WTC11 (cell line): ENCODE results near the gene STK11. TPM values are rescaled to one million over a fixed set of nuclear protein-coding genes. Genes with fewer than 3 reads are reported as not detected.

Experiments
- ATAC-seq: fragments of 200-7000 bp; cut with Tn5 transposase; 2 replicates; pipeline ENCODE4 v1.10.0; 2021; ENCODE audit warnings: mild to moderate bottlenecking, moderate library complexity
- CTCF ChIA-PET: fragments of 300-600 bp; sonication (Branson Sonifier 250); formaldehyde crosslinking; loops from one replicate; lab custom pipeline; 2021; ENCODE audit warnings: antibody characterized with exemption; lab: Charles Lee
- POLR2A ChIA-PET: fragments of 350-600 bp; sonication (Branson Sonifier 250); formaldehyde crosslinking; loops from one replicate; lab custom pipeline; 2021; ENCODE audit warnings: antibody characterized with exemption; lab: Charles Lee
- DNase-seq: peaks from one replicate; pipeline ENCODE4 v3.0.0; 2021; ENCODE audit warnings: low spot score
- H3K27ac Mint-ChIP-seq: 2 replicates; pipeline ENCODE4 v1.8.0; 2021; ENCODE audit warnings: mixed read lengths
- H3K27me3 Mint-ChIP-seq: 2 replicates; pipeline ENCODE4 v1.8.0; 2021; ENCODE audit warnings: low read depth, mild to moderate bottlenecking, moderate library complexity, mixed read lengths
- H3K36me3 Mint-ChIP-seq: 2 replicates; pipeline ENCODE4 v1.8.0; 2021; ENCODE audit warnings: mixed read lengths
- H3K4me1 Mint-ChIP-seq: 2 replicates; pipeline ENCODE4 v1.8.0; 2022; ENCODE audit warnings: mixed read lengths
- H3K4me3 Mint-ChIP-seq: 2 replicates; pipeline ENCODE4 v1.8.0; 2021; ENCODE audit warnings: mild to moderate bottlenecking, moderate library complexity, mixed read lengths
- H3K9me3 Mint-ChIP-seq: 2 replicates; pipeline ENCODE4 v1.8.0; 2021; ENCODE audit warnings: mixed read lengths
- ATF1 ChIP-seq: sonication (generic); formaldehyde crosslinking; IDR thresholded peaks from 2 replicates; pipeline ENCODE4 v1.8.1; 2023; ENCODE audit warnings: mild to moderate bottlenecking, moderate library complexity, missing genetic modification reagents
- ELF4 ChIP-seq: sonication (generic); formaldehyde crosslinking; IDR thresholded peaks from 2 replicates; pipeline ENCODE4 v1.8.1; 2022; ENCODE audit warnings: low read depth, mild to moderate bottlenecking, moderate library complexity, missing genetic modification reagents
- ESRRA ChIP-seq: sonication (generic); formaldehyde crosslinking; IDR thresholded peaks from 2 replicates; pipeline ENCODE4 v1.8.1; 2022; ENCODE audit warnings: mild to moderate bottlenecking, missing genetic modification reagents, borderline replicate concordance
- FOXK1 ChIP-seq: sonication (generic); formaldehyde crosslinking; IDR thresholded peaks from 2 replicates; pipeline ENCODE4 v1.8.0; 2022; ENCODE audit warnings: mild to moderate bottlenecking, moderate library complexity, missing genetic modification reagents
- GABPB1 ChIP-seq: sonication (generic); formaldehyde crosslinking; IDR thresholded peaks from 2 replicates; pipeline ENCODE4 v1.8.1; 2023; ENCODE audit warnings: mild to moderate bottlenecking, missing genetic modification reagents
- GRHL2 ChIP-seq: fragments of 250-450 bp; sonication (Bioruptor Pico); IDR thresholded peaks from 2 replicates; pipeline ENCODE4 v1.8.0; 2022; ENCODE audit warnings: mild to moderate bottlenecking, moderate library complexity; ENCODE audit not compliant: insufficient replicate concordance, severe bottlenecking
- GTF2I ChIP-seq: fragments of 250-450 bp; sonication (Bioruptor Pico); conservative IDR thresholded peaks from 2 replicates; pipeline ENCODE4 v1.4.0; 2021; ENCODE audit warnings: mild to moderate bottlenecking
- IRF2 ChIP-seq: sonication (generic); formaldehyde crosslinking; IDR thresholded peaks from 2 replicates; pipeline ENCODE4 v1.8.0; 2022; ENCODE audit warnings: low read depth, missing genetic modification reagents, borderline replicate concordance
- JUN ChIP-seq: sonication (generic); formaldehyde crosslinking; IDR thresholded peaks from 2 replicates; pipeline ENCODE4 v1.8.0; 2023; ENCODE audit warnings: mild to moderate bottlenecking, missing genetic modification reagents
- MXD4 ChIP-seq: fragments of 250-450 bp; sonication (Bioruptor Pico); IDR thresholded peaks from 2 replicates; pipeline ENCODE4 v1.8.0; 2021; ENCODE audit warnings: mild to moderate bottlenecking, moderate library complexity, borderline replicate concordance
- NR1H2 ChIP-seq: sonication (generic); formaldehyde crosslinking; IDR thresholded peaks from 2 replicates; pipeline ENCODE4 v1.9.0; 2021; ENCODE audit warnings: mild to moderate bottlenecking, moderate library complexity, missing genetic modification reagents
- OVOL2 ChIP-seq: fragments of 250-450 bp; sonication (Bioruptor Pico); IDR thresholded peaks from 2 replicates; pipeline ENCODE4 v1.9.0; 2021; ENCODE audit warnings: mild to moderate bottlenecking, borderline replicate concordance
- RORB ChIP-seq: fragments of 250-450 bp; sonication (Bioruptor Pico); IDR thresholded peaks from 2 replicates; pipeline ENCODE4 v1.9.0; 2021; ENCODE audit warnings: mild to moderate bottlenecking
- SOX15 ChIP-seq: fragments of 250-450 bp; sonication (Bioruptor Pico); IDR thresholded peaks from 2 replicates; pipeline ENCODE4 v1.9.0; 2021; ENCODE audit warnings: mild to moderate bottlenecking
- SP1 ChIP-seq: sonication (generic); formaldehyde crosslinking; conservative IDR thresholded peaks from 2 replicates; pipeline ENCODE4 v1.8.1; 2022; ENCODE audit warnings: missing genetic modification reagents
- TEAD1 ChIP-seq: sonication (generic); formaldehyde crosslinking; IDR thresholded peaks from 2 replicates; pipeline ENCODE4 v1.8.0; 2022; ENCODE audit warnings: mild to moderate bottlenecking, missing genetic modification reagents
- TEAD4 ChIP-seq: sonication (generic); formaldehyde crosslinking; IDR thresholded peaks from 2 replicates; pipeline ENCODE4 v1.8.0; 2022; ENCODE audit warnings: mild to moderate bottlenecking, missing genetic modification reagents
- ZNF219 ChIP-seq: sonication (generic); formaldehyde crosslinking; IDR thresholded peaks from 2 replicates; pipeline ENCODE4 v1.8.0; 2023; ENCODE audit warnings: missing genetic modification reagents, mild to moderate bottlenecking, borderline replicate concordance
- total RNA-seq: library from RNA; stranded (reverse); gene quantifications from 3 replicates; pipeline ENCODE4 v1.2.3, GENCODE V29; 2021
- TF ChIP-seq, protein P1 (sequence below): fragments of 200-600 bp; IDR thresholded peaks from 2 replicates; pipeline ENCODE4 v1.8.0; 2022; ENCODE audit warnings: antibody characterized with exemption
- TF ChIP-seq, protein P2 (sequence below): sonication (generic); formaldehyde crosslinking; IDR thresholded peaks from 2 replicates; pipeline ENCODE4 v1.8.0; 2023; ENCODE audit warnings: missing genetic modification reagents, mild to moderate bottlenecking, borderline replicate concordance
- TF ChIP-seq, protein P3 (sequence below): sonication (generic); formaldehyde crosslinking; IDR thresholded peaks from 2 replicates; pipeline ENCODE4 v1.8.0; 2023; ENCODE audit warnings: missing genetic modification reagents
- TF ChIP-seq, protein P4 (sequence below): fragments of 250-450 bp; sonication (Bioruptor Pico); IDR thresholded peaks from 2 replicates; pipeline ENCODE4 v1.8.0; 2021; ENCODE audit warnings: mild to moderate bottlenecking
- TF ChIP-seq, protein P5 (sequence below): sonication (generic); formaldehyde crosslinking; IDR thresholded peaks from 2 replicates; pipeline ENCODE4 v1.8.1; 2023; ENCODE audit warnings: mild to moderate bottlenecking, missing genetic modification reagents, moderate library complexity
- TF ChIP-seq, protein P6 (sequence below): sonication (generic); formaldehyde crosslinking; IDR thresholded peaks from 2 replicates; pipeline ENCODE4 v1.8.1; 2023; ENCODE audit warnings: mild to moderate bottlenecking, missing genetic modification reagents, moderate library complexity
- TF ChIP-seq, protein P7 (sequence below): sonication (generic); formaldehyde crosslinking; IDR thresholded peaks from 2 replicates; pipeline ENCODE4 v1.8.0; 2022; ENCODE audit warnings: mild to moderate bottlenecking, missing genetic modification reagents

STK11 gene
- total RNA-seq, 1 experiment from 2014 or later, result 112 TPM

DNA sequence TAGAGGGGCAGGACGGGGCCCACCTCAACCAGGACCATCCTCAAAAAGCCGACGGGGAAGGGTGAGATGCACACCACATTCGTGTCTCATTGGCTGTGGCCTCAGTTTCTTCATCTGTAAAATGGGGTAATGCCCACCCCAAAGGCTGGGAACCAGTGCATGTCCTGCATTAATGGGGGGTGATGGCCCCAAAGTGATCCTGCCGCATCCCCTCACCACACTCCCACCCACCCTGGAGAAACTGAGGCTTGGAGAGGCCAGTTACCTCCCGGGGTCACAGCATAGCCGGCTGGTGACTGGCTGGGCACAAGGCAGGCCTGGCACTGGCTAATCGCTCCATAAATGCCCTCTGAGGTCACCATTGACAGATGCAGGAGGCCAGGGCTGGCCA is 42.2 kb downstream of the STK11 start:
- Mint-ChIP-seq H3K36me3 (peaks cover 5% of the 10 kb centered on the region; the same call in 1 of the 2 replicates), H3K4me3 (no peak overlapping the region)

DNA sequence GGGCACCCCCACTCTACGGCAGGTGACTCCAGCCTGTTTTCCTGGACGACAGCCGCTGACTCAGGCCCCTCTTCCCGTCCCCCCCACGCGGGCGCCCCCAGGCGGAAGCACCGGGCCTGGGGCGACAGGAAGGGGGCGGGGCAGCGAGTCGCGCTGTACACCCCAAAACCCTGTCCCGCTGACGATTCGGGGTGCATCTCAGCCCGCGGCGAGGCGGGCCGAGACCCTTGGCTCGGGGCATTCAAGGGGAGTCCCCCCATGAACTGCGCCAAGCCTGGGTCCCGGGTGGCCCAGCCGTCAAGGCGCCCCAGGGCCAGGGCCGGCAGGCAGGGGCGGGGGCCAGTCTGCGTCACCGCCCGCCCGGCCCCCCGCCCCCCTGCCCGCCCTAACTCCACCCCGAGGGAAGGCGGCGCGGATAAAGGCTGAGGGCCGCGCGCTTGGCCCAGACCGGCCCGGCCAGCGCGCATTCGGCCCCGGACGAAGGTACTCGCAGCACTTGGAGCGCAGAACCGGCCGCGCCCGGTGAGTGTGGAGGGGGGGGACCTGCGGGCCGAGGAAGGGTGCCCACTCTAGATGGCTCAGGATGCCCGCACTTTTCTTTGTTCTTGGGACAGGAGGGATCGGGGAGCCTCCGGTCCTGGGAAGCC is 42.7 kb downstream of the STK11 start, which contains the start of gene MIDN:
TSS of gene MIDN (plus strand) at position 445 of the 647 bp plus-strand sequence. CDS start 1,714 bp downstream, outside the sequence.
- no peaks in the 10 kb centered on the region for H3K9me3 Mint-ChIP-seq
- peaks cover 9% of the 10 kb centered on the region for H3K4me1 Mint-ChIP-seq
- DNase-seq (peak; percentile 71), ATAC-seq (peak; percentile 30)
- peak within 1 kb of the TSS; percentile 74; the same call in 1 of the 2 replicates for H3K27ac Mint-ChIP-seq
- H3K36me3 Mint-ChIP-seq, result peaks cover 5% of the 10 kb centered on the region; the same call in 1 of the 2 replicates
- H3K27me3 Mint-ChIP-seq, result no peaks in the 10 kb centered on the region
- ChIA-PET POLR2A (no interaction called here), CTCF (interaction anchor here (0.6 to 1.5 kb wide), 3 partner anchors 13 to 20 kb away, joined by 3 to 4 read pairs (median 3); no protein-coding TSS in a partner anchor)
- H3K4me3 Mint-ChIP-seq, result peak within 1 kb of the TSS; percentile 72
- TF ChIP-seq, protein P1, sequence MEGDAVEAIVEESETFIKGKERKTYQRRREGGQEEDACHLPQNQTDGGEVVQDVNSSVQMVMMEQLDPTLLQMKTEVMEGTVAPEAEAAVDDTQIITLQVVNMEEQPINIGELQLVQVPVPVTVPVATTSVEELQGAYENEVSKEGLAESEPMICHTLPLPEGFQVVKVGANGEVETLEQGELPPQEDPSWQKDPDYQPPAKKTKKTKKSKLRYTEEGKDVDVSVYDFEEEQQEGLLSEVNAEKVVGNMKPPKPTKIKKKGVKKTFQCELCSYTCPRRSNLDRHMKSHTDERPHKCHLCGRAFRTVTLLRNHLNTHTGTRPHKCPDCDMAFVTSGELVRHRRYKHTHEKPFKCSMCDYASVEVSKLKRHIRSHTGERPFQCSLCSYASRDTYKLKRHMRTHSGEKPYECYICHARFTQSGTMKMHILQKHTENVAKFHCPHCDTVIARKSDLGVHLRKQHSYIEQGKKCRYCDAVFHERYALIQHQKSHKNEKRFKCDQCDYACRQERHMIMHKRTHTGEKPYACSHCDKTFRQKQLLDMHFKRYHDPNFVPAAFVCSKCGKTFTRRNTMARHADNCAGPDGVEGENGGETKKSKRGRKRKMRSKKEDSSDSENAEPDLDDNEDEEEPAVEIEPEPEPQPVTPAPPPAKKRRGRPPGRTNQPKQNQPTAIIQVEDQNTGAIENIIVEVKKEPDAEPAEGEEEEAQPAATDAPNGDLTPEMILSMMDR, result no peak
- no peak for TF ChIP-seq TEAD4 (CRISPR knock-in tag)
- TF ChIP-seq, protein P2, sequence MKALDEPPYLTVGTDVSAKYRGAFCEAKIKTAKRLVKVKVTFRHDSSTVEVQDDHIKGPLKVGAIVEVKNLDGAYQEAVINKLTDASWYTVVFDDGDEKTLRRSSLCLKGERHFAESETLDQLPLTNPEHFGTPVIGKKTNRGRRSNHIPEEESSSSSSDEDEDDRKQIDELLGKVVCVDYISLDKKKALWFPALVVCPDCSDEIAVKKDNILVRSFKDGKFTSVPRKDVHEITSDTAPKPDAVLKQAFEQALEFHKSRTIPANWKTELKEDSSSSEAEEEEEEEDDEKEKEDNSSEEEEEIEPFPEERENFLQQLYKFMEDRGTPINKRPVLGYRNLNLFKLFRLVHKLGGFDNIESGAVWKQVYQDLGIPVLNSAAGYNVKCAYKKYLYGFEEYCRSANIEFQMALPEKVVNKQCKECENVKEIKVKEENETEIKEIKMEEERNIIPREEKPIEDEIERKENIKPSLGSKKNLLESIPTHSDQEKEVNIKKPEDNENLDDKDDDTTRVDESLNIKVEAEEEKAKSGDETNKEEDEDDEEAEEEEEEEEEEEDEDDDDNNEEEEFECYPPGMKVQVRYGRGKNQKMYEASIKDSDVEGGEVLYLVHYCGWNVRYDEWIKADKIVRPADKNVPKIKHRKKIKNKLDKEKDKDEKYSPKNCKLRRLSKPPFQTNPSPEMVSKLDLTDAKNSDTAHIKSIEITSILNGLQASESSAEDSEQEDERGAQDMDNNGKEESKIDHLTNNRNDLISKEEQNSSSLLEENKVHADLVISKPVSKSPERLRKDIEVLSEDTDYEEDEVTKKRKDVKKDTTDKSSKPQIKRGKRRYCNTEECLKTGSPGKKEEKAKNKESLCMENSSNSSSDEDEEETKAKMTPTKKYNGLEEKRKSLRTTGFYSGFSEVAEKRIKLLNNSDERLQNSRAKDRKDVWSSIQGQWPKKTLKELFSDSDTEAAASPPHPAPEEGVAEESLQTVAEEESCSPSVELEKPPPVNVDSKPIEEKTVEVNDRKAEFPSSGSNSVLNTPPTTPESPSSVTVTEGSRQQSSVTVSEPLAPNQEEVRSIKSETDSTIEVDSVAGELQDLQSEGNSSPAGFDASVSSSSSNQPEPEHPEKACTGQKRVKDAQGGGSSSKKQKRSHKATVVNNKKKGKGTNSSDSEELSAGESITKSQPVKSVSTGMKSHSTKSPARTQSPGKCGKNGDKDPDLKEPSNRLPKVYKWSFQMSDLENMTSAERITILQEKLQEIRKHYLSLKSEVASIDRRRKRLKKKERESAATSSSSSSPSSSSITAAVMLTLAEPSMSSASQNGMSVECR, result peak; percentile 46; the same call in 1 of the 2 replicates
- no peak for TF ChIP-seq JUN
- 0 out of 2 replicates have a peak, but pooled peaks have one; percentile 24 for TF ChIP-seq ESRRA
- no peak for TF ChIP-seq GRHL2
- TF ChIP-seq ELF4, result no peak
- no peak for TF ChIP-seq NR1H2
- no peak for TF ChIP-seq OVOL2 (CRISPR knock-in tag)
- no peak for TF ChIP-seq ZNF219
- no peak for TF ChIP-seq ATF1 (CRISPR knock-in tag)
- TF ChIP-seq MXD4 (CRISPR knock-in tag), result no peak
- TF ChIP-seq, protein P3, sequence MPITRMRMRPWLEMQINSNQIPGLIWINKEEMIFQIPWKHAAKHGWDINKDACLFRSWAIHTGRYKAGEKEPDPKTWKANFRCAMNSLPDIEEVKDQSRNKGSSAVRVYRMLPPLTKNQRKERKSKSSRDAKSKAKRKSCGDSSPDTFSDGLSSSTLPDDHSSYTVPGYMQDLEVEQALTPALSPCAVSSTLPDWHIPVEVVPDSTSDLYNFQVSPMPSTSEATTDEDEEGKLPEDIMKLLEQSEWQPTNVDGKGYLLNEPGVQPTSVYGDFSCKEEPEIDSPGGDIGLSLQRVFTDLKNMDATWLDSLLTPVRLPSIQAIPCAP, result no peak
- TF ChIP-seq, protein P4, sequence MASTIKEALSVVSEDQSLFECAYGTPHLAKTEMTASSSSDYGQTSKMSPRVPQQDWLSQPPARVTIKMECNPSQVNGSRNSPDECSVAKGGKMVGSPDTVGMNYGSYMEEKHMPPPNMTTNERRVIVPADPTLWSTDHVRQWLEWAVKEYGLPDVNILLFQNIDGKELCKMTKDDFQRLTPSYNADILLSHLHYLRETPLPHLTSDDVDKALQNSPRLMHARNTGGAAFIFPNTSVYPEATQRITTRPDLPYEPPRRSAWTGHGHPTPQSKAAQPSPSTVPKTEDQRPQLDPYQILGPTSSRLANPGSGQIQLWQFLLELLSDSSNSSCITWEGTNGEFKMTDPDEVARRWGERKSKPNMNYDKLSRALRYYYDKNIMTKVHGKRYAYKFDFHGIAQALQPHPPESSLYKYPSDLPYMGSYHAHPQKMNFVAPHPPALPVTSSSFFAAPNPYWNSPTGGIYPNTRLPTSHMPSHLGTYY, result no peak
- TF ChIP-seq, protein P5, sequence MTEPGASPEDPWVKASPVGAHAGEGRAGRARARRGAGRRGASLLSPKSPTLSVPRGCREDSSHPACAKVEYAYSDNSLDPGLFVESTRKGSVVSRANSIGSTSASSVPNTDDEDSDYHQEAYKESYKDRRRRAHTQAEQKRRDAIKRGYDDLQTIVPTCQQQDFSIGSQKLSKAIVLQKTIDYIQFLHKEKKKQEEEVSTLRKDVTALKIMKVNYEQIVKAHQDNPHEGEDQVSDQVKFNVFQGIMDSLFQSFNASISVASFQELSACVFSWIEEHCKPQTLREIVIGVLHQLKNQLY (CRISPR knock-in tag), result no peak
- TF ChIP-seq SP1 (CRISPR knock-in tag), result peak; percentile 73
- no peak for TF ChIP-seq IRF2 (CRISPR knock-in tag)
- no peak for TF ChIP-seq TEAD1 (CRISPR knock-in tag)
- TF ChIP-seq, protein P6, sequence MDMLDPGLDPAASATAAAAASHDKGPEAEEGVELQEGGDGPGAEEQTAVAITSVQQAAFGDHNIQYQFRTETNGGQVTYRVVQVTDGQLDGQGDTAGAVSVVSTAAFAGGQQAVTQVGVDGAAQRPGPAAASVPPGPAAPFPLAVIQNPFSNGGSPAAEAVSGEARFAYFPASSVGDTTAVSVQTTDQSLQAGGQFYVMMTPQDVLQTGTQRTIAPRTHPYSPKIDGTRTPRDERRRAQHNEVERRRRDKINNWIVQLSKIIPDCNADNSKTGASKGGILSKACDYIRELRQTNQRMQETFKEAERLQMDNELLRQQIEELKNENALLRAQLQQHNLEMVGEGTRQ (CRISPR knock-in tag), result no peak
- no peak for TF ChIP-seq GTF2I (CRISPR knock-in tag)
- TF ChIP-seq GABPB1 (CRISPR knock-in tag), result 0 out of 2 replicates have a peak, but pooled peaks have one; percentile 14
- no peak for TF ChIP-seq RORB (CRISPR knock-in tag)
- TF ChIP-seq SOX15, result no peak

More for the DNA sequence above, 42.2 kb downstream of the STK11 start:
- Mint-ChIP-seq H3K27me3 (no peaks in the 10 kb centered on the region), H3K4me1 (peaks cover 9% of the 10 kb centered on the region), H3K9me3 (no peaks in the 10 kb centered on the region), H3K27ac (no peak overlapping the region)
- ChIA-PET CTCF (interaction anchor here (1.5 to 9.7 kb wide), 2 partner anchors 14 to 21 kb away, joined by 3 to 648 read pairs; partner anchors contain the start of gene CIRBP), POLR2A (no interaction called here)
- TF ChIP-seq FOXK1, result no peak
- TF ChIP-seq, protein P7, sequence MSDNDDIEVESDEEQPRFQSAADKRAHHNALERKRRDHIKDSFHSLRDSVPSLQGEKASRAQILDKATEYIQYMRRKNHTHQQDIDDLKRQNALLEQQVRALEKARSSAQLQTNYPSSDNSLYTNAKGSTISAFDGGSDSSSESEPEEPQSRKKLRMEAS (CRISPR knock-in tag), result 0 out of 2 replicates have a peak, but pooled peaks have one; percentile 18
- ATAC-seq (no peak), DNase-seq (no peak)
